GM13976 (cell line): ENCODE results near the gene MPHOSPH8.

Experiments
- DNase-seq: peaks from one replicate; pipeline ENCODE4 v3.0.0; 2012; ENCODE audit warnings: low spot score
- CTCF ChIP-seq: IDR thresholded peaks from 2 replicates; pipeline ENCODE4 v1.5.1; 2012; ENCODE audit warnings: borderline replicate concordance, mild to moderate bottlenecking; ENCODE audit not compliant: insufficient read depth; ENCODE audit errors: extremely low read depth, missing control alignments, control extremely low read depth
- in situ Hi-C: fragments of 300-500 bp; cut with MboI; formaldehyde crosslinking; loops from one replicate; pipeline ENCODE4 v1.12.0; 2022; ENCODE audit warnings: low sequenced_read_pairs, mixed read lengths, inconsistent platforms; ENCODE audit not compliant: unreplicated experiment

The MPHOSPH8 gene

GRCh38 chr13:19592657-19593180, 40.7 kb upstream of the MPHOSPH8 start:
- in situ Hi-C loops: loop anchor here (25.0 kb wide), 2 partner anchors 355 to 930 kb away; no protein-coding TSS in a partner anchor
- TF ChIP-seq CTCF: no peak
- DNase-seq: no peak

- TF ChIP-seq CTCF: no peak
- in situ Hi-C loops: loop anchor here (25.0 kb wide), 2 partner anchors 359 to 934 kb away; no protein-coding TSS in a partner anchor
- no peak for DNase-seq
These were observed 37.4 kb upstream of the MPHOSPH8 start for GRCh38 chr13:19596086-19596485.

GRCh38 chr13:19596960-19597361, 36.5 kb upstream of the MPHOSPH8 start:
- no peak for TF ChIP-seq CTCF
- DNase-seq: no peak
- in situ Hi-C loops: loop anchor here (25.0 kb wide), 2 partner anchors 360 to 935 kb away; no protein-coding TSS in a partner anchor

- in situ Hi-C loops: loop anchor here (25.0 kb wide), 2 partner anchors 360 to 935 kb away; no protein-coding TSS in a partner anchor
- DNase-seq: no peak
- no peak for TF ChIP-seq CTCF
These were observed 35.9 kb upstream of the MPHOSPH8 start for GRCh38 chr13:19597523-19597922.

- TF ChIP-seq CTCF: peak; percentile 16
- in situ Hi-C loops: no loop called here
- DNase-seq: peak; percentile 80
These were observed 31.4 kb upstream of the MPHOSPH8 start for GRCh38 chr13:19601749-19602725.

- in situ Hi-C loops: no loop called here
- no peak for DNase-seq
- no peak for TF ChIP-seq CTCF
These were observed 29.2 kb upstream of the MPHOSPH8 start for GRCh38 chr13:19604306-19604705.
